RKO (cell line): Measurements from ENCODE around the gene WWTR1.

Experiments used
- DNase-seq: peaks from one replicate; pipeline ENCODE4 v3.0.0-alpha.2; 2016; ENCODE audit warnings: low spot score

WWTR1 gene

GRCh38 chr3:149470381-149470780 is 187.4 kb downstream of the WWTR1 start:
- no peak for DNase-seq

DNA sequence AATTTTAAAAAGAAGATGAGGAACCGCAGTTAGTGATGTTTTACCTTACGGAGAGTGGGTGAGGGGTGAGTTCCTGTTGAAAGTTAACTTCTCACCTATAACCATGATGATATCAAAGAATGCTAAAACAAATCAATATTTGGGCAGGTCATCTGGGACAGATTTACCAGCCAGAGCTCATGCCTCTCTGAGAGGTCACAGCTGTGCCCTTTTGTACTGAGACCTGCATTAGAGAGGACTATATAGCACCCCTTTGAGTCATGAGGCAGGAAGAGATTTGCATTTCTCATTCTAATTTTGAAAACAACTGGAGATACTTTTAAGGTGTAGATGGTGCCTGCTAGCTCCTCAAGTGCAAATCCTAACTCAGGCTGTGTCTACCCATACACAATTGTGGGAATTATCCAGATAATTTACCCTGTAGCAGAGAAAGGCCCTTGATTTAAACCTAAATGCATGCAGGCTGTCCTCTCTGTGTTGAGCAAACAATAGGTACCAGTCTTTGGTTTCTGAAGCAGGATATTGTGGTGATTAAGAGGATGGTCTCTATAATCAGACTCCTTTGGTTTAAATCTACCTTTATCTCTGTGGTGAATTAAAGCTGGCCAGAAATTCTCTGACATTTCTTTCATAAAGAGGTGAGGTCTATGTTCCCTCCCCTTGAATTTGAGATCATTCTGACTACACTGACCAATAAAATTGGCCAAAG is 189.2 kb downstream of the WWTR1 start:
- no peak for DNase-seq
